GM18909 (cell line): ENCODE measurements around the gene UPF2.
"Not testable (repeated sequence)": the region's sequence is repeated elsewhere in the genome, so short reads cannot be mapped to it uniquely, and the experiment has no call there.

Experiments used
- ATAC-seq: cut with Tn5 transposase; IDR thresholded peaks from one replicate; pipeline ENCODE4 v1.9.1; 2021; ENCODE audit warnings: mild to moderate bottlenecking; ENCODE audit not compliant: unreplicated experiment, poor library complexity

The UPF2 gene

DNA sequence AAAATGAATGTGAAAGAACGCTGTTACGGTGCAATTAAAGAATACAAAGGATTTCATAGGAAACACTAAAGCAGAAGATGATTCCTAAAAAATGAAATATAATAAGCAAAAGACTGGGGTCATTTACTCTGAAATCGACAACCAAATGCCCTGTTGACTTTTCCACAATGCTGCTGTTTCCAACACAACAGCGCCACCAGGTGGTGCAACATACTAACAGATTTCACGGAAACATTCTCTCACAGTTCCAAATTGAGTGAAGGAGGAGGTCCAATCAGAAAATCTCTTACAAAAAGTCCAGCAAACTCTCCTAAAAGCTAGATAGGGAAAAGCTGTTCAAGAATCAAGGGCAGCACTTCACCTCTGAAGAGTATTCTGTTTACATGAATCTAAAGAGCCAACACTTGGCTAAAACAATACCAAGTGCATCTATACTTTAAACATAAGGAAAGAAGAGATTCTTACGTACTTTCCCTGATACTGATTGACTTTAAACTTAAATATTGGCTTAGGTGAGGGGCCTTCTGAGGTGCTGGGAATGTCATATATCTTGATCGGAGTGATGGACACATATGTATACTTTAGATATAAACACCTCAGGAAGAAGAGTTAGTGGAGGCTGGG, 55.9 kb downstream of the UPF2 start:
- ATAC-seq: no peak

GRCh38 chr10:11982253-11982652, 60.4 kb downstream of the UPF2 start:
- no peak for ATAC-seq

GRCh38 chr10:11975795-11976194, 66.8 kb downstream of the UPF2 start:
- no peak for ATAC-seq

DNA sequence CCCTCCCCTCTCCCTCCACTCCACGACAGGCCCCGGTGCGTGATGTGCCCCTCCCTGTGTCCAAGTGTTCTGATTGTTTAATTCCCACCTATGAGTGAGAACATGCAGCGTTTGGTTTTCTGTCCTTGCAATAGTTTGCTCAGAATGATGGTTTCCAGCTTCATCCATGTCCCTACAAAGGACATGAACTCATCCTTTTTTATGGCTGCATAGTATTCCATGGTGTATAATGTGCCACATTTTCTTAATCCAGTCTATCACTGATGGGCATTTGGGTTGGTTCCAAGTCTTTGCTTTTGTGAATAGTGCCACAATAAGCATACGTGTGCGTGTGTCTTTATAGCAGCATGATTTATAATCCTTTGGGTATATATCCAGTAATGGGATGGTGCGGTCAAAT, 70.1 kb downstream of the UPF2 start:
- ATAC-seq: not testable (repeated sequence)

DNA sequence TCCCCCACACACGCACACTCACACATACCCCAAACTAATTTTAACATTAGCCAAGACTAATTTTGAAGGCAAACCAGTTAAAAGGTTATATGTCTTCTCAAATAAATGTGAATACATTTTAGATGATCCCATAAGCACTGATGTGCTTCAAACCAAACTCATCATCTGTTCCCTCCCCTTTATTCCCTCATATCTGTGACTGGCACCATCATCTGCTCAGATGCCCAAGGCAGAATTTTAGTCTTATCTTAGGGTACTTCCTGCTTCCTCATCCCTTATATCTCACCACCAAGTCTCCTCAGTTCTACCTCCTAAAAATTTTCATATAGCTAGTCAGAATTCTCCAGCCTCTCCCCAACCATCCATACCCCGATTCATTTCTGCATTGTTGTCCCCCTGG, 80.4 kb downstream of the UPF2 start:
- no peak for ATAC-seq

GRCh38 chr10:11961771-11962170, 80.8 kb downstream of the UPF2 start:
- ATAC-seq: no peak

DNA sequence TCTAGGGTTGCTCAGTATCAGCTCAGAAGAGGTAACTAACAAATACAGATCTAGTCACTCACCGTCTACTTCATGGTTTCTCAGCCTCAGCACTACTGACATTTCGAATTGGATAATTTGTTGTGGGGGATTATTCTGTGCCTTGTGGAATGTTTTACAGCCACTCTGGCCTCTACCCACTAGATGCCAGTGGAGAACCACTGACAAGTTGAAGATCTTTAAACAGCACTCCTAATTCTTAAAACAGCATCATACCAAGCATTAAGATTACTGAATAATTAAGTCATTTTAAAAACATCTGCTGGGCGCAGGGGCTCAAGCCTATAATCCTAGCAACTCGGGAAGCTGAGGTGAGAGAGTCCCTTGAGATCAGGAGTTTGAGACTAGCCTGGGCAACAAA, 82.6 kb downstream of the UPF2 start:
- no peak for ATAC-seq

DNA sequence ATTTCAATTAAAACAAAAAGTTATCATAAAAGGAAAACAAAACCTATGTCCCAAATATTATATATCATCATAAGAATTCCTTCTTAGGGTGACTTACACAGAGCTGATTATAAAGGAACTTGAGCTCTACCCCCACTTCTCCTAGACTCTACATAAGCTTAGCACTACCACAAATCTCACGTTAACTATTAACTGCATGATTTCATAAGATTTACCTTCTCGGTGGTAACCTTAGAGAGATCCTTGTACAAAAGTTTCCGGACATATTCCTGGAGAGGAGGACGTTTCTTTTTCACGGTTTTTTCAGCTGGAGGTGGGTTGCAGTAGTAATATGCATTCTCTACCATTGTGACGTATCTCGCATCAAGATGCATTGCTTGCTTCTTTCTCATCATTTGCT, 83.7 kb downstream of the UPF2 start:
- no peak for ATAC-seq

GRCh38 chr10:11951695-11952094, 90.9 kb downstream of the UPF2 start:
- ATAC-seq: no peak

GRCh38 chr10:11950325-11951018, 92.1 kb downstream of the UPF2 start:
- ATAC-seq: no peak

DNA sequence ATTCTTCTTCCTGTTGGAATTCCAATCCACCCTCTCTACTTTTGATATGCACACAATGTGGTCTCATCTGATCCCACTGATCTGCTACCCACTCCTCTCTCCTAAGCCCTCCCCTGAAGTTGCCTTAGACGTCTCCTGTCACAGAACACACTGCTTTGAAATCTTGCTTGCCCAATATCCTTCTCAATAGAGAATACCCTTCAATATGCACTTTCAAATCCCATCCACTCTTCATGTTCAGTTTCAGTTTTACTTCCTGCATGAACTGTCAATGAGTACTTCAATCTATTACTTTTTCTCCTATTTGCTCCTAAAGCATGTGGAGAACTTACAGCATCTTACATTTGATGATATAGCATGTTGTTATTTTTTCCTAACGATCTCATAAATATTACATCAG, 93.5 kb downstream of the UPF2 start:
- ATAC-seq: no peak

- no peak for ATAC-seq
Measured at GRCh38 chr10:11946652-11947051, 96.0 kb downstream of the UPF2 start.

GRCh38 chr10:11936389-11937152, 106.0 kb downstream of the UPF2 start:
- ATAC-seq: no peak

DNA sequence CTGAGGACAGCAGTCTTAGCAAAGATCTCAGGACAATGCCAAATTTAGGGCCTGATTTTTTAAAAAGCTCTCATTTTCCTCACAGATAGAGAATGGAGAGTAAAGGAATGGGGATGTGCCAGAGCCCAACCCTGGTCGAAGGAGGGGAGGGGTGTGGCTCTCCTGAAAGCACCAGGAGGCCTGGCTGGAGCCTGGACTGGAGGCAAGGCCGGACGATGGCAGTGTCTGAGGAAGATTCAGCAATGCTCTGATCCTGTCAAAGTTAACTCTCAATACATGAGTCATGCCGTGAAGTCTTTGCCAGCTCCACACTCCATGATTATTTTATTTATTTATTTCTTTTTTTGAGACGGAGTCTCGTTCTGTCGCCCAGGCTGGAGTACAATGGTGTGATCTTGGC, 108.3 kb downstream of the UPF2 start:
- ATAC-seq: no peak

- no peak for ATAC-seq
Measured at GRCh38 chr10:11933577-11934223, 108.9 kb downstream of the UPF2 start.

GRCh38 chr10:11931038-11931437, 111.6 kb downstream of the UPF2 start:
- no peak for ATAC-seq

DNA sequence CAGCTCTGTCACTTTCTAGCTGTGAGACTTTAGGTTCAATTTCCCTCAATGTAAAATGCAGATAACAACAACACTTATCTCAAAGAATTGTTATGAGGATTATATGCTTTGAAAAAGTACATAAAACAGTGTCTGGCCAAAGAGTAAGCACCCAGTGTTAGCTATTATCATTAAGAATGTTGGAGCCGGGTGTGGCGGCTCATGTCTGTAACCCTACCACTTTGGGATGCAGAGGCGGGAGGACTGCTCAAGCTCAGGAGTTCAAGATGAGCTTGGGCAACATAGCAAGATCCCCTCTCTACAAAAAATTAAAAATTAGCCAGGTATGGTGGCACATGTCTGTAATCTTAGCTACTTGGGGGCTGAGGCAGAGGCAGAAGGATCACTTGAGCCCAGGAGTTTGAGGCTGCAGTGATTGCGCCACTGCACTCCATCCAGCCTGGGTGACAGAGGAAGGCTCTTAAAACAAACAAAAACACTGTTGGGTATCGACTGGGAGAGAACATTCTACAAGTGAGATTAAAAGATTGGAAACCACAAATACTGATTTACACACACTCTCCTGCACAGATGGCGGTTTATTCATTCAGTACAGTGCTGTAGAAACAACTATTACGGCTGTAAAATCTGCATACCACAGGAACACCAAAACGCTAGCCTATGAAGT, 112.2 kb downstream of the UPF2 start:
- ATAC-seq: no peak

DNA sequence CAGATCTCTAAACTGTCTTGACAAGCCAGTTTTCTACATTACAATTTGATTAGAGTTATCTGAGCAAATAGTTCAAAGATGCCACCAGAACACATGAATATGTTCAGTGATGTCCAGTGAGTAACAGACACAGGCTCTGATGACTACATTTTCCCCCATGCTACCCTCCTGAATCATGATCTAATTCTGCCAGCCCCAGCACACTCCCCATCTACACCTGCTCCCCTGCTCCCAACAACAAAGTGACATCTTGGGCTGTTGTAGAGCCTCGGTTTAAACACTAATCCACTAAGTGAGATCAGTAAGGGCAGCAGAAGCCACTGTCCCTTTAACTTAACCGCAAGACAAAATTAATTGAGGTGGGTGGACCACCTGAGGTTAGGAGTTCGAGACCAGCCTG, 114.9 kb downstream of the UPF2 start:
- ATAC-seq: no peak

GRCh38 chr10:11921800-11922392, 120.7 kb downstream of the UPF2 start:
- ATAC-seq: no peak

- ATAC-seq: no peak
Measured at GRCh38 chr10:11919271-11919670, 123.3 kb downstream of the UPF2 start.
